Ovary (tissue), 9 donors: ENCODE measurements around the gene DENND1A. TPM values are rescaled to one million over a fixed set of nuclear protein-coding genes. Genes with fewer than 3 reads are reported as not detected.

Experiments
- DNase-seq, 5 donors: peaks; one replicate each; pipeline ENCODE4 v3.0.0-alpha.2; 2019 to 2020
- H3K27ac ChIP-seq, 2 donors: fragments of 200-600 bp; one replicate each; pipeline versions ENCODE4 v1.5.1 to v1.8.0; 2019 to 2022
- H3K27me3 ChIP-seq: fragments of 200-600 bp; one replicate; pipeline ENCODE4 v1.8.0; 2022
- H3K36me3 ChIP-seq: fragments of 200-600 bp; sonication (generic); one replicate; pipeline ENCODE4 v1.5.1; 2019
- H3K4me1 ChIP-seq: one replicate; pipeline ENCODE4 v1.8.1; 2013; ENCODE audit warnings: mild to moderate bottlenecking, moderate library complexity; ENCODE audit not compliant: insufficient read depth
- H3K4me3 ChIP-seq: fragments of 200-600 bp; sonication (generic); one replicate; pipeline ENCODE4 v1.5.1; 2017
- H3K9me3 ChIP-seq, 2 donors: fragments of 200-600 bp in 1 of 2; sonication (generic) in 1 of 2; one replicate each; pipeline versions ENCODE4 v1.5.1 to v1.8.1; 2013 to 2019; ENCODE audit warnings: mild to moderate bottlenecking in 1 of 2, moderate library complexity in 1 of 2
- EP300 ChIP-seq: sonication (generic); formaldehyde crosslinking; IDR thresholded peaks from one replicate; pipeline ENCODE4 v1.6.1; 2017; ENCODE audit warnings: antibody characterized with exemption
- POLR2A ChIP-seq: fragments of 450-650 bp; IDR thresholded peaks from one replicate; pipeline ENCODE4 v1.6.1; 2017; ENCODE audit warnings: antibody characterized with exemption, mild to moderate bottlenecking, moderate library complexity
- WGBS, 3 donors: extraction: QIAGEN DNeasy Blood & Tissue Kit in 1 of 3; methylation state at CpG; one replicate each; pipeline versions ENCODE4 v1.1.5 to v1.1.7; 2013 to 2017; 5-methylcytosine and 5-hydroxymethylcytosine counted together
- intact Hi-C, 4 donors: fragments of 100-400 bp; cut with DNase I; formaldehyde crosslinking; loops; one replicate each; pipeline versions ENCODE4 v1.11.0 to v1.15.1; 2022 to 2023
- polyA plus RNA-seq, 2 donors: library from polyadenylated mRNA; stranded (reverse); fragments of 200-250 nt in 1 of 2; fragments of 350-450 nt in 1 of 2; fragmentation: Illumina TruSeq in 1 of 2; extraction: RNeasy Lipid Tissue Mini Kit (QIAGEN cat#74804) in 1 of 2; gene quantifications; one replicate each; pipeline ENCODE4 v1.2.3, GENCODE V29; 2013 to 2014
- total RNA-seq, 7 donors: library from RNA; depleted of rRNA in 2 of 7; stranded (reverse); fragments of >200 nt in 2 of 7; fragmentation: NEBNext Ultra II Directional in 3 of 7; extraction: Animal tissue kit (Norgen Biotek cat#: 25700) in 3 of 7; gene quantifications; one replicate each; pipeline versions ENCODE4 v1.1.0 to v1.2.4, GENCODE V29; 2016 to 2023
- TF ChIP-seq, protein P1 (sequence below), 3 donors: fragments of 450-650 bp in 2 of 3; fragments of 200-600 bp in 1 of 3; IDR thresholded peaks; one replicate each; pipeline versions ENCODE4 v1.5.1 to v1.8.0; 2016 to 2022; ENCODE audit warnings: antibody characterized with exemption in 3 of 3, mild to moderate bottlenecking in 1 of 3
- donor health status: DM: no; HTN: no; CAD: no; lungs with moderate emphysema.
- donor health status: DM: no; HTN: no; CAD: no.
- donor health status: Bipolar disorder and iron deficiency.
- donor health status: DM: yes; HTN: yes; CAD: no.
- donor health status: DM: no; HTN: no; CAD: no.
- donor health status: DM: yes; HTN: yes; CAD: no.

Gene DENND1A
- total and polyA plus RNA-seq, 9 donors: 10.4 to 24.5 (median 17.1) TPM

GRCh38 chr9:123344192-123344949, 585.6 kb downstream of the DENND1A start:
- intact Hi-C loops: loop anchor here in 1 of 4 donors (10.0 kb wide), 1 partner anchor 880 kb away; no protein-coding TSS in a partner anchor
- WGBS, 3 donors: 92 to 94% (median 93%) methylated on average over 9 of the region's 9 CpGs
- H3K27ac ChIP-seq: no peak overlapping the region

GRCh38 chr9:123343443-123344191, 586.3 kb downstream of the DENND1A start:
- WGBS, 3 donors: 51 to 53% (median 53%) methylated on average over 13 of the region's 13 CpGs
- intact Hi-C loops: loop anchor here in 1 of 4 donors (10.0 kb wide), 1 partner anchor 879 kb away; no protein-coding TSS in a partner anchor
- H3K36me3 ChIP-seq: no peaks in the 10 kb centered on the region
- no peaks in the 10 kb centered on the region for H3K9me3 ChIP-seq
- H3K4me1 ChIP-seq: peaks cover 2% of the 10 kb centered on the region
- H3K27ac ChIP-seq: no peak overlapping the region
- TF ChIP-seq EP300 (no peak), POLR2A (no peak)
- TF ChIP-seq, protein P1, sequence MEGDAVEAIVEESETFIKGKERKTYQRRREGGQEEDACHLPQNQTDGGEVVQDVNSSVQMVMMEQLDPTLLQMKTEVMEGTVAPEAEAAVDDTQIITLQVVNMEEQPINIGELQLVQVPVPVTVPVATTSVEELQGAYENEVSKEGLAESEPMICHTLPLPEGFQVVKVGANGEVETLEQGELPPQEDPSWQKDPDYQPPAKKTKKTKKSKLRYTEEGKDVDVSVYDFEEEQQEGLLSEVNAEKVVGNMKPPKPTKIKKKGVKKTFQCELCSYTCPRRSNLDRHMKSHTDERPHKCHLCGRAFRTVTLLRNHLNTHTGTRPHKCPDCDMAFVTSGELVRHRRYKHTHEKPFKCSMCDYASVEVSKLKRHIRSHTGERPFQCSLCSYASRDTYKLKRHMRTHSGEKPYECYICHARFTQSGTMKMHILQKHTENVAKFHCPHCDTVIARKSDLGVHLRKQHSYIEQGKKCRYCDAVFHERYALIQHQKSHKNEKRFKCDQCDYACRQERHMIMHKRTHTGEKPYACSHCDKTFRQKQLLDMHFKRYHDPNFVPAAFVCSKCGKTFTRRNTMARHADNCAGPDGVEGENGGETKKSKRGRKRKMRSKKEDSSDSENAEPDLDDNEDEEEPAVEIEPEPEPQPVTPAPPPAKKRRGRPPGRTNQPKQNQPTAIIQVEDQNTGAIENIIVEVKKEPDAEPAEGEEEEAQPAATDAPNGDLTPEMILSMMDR (IDR thresholded peaks at IDR 0.05): no peak
- DNase-seq: no peak
- H3K4me3 ChIP-seq: no peak overlapping the region
- no peaks in the 10 kb centered on the region for H3K27me3 ChIP-seq

More at GRCh38 chr9:123344192-123344949, 585.6 kb downstream of the DENND1A start:
- no peaks in the 10 kb centered on the region for H3K27me3 ChIP-seq
- no peak overlapping the region for H3K4me3 ChIP-seq
- peaks cover 2% of the 10 kb centered on the region for H3K4me1 ChIP-seq
- no peaks in the 10 kb centered on the region for H3K36me3 ChIP-seq
- DNase-seq: no peak
- TF ChIP-seq, protein P1 (IDR thresholded peaks at IDR 0.05): no peak
- no peak for TF ChIP-seq EP300
- no peak for TF ChIP-seq POLR2A
- H3K9me3 ChIP-seq: no peaks in the 10 kb centered on the region

GRCh38 chr9:123342247-123342646, 587.7 kb downstream of the DENND1A start:
- Histone ChIP-seq H3K27ac (no peak overlapping the region), H3K4me3 (no peak overlapping the region), H3K36me3 (no peaks in the 10 kb centered on the region), H3K4me1 (peaks cover 2% of the 10 kb centered on the region), H3K27me3 (no peaks in the 10 kb centered on the region), H3K9me3 (no peaks in the 10 kb centered on the region)
- no peak for DNase-seq
- TF ChIP-seq, protein P1 (IDR thresholded peaks at IDR 0.05): no peak
- TF ChIP-seq EP300 (no peak), POLR2A (no peak)
- intact Hi-C loops: loop anchor here in 1 of 4 donors (10.0 kb wide), 1 partner anchor 877 kb away; no protein-coding TSS in a partner anchor
- WGBS, 3 donors: 76 to 94% (median 84%) methylated on average over 5 of the region's 5 CpGs

DNA sequence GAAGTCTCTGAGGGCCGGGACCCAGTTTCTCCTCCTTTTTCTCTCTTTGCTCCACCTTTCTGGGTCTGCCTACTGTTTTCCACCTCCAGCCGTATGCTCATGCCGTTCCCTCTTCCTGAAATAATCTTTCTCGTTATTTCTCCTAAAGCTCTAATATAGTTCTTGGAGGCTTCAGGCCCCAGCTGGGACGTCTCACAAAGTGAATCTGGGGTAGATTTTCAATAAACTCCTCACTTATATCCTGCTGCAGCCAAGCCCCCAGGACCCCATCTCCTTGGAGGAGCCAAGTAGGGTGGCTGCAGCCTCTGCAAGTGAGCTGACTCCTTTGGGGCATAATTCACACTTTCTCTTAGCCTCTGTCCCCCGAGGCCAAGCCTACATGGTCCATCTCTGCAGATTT, 588.1 kb downstream of the DENND1A start:
- no peak for DNase-seq
- peaks cover 2% of the 10 kb centered on the region for H3K4me1 ChIP-seq
- no peaks in the 10 kb centered on the region for H3K9me3 ChIP-seq
- H3K27ac ChIP-seq: no peak overlapping the region
- TF ChIP-seq POLR2A: no peak
- TF ChIP-seq, protein P1 (IDR thresholded peaks at IDR 0.05): no peak
- H3K4me3 ChIP-seq: no peak overlapping the region
- no peaks in the 10 kb centered on the region for H3K36me3 ChIP-seq
- intact Hi-C loops: loop anchor here in 1 of 4 donors (10.0 kb wide), 1 partner anchor 877 kb away; no protein-coding TSS in a partner anchor
- no peaks in the 10 kb centered on the region for H3K27me3 ChIP-seq
- 46 to 65% (median 63%) methylated on average over 6 of the region's 6 CpGs for WGBS, 3 donors
